Immature natural killer cell (primary cell): Measurements from ENCODE around the gene MAP2K7. TPM values are rescaled to one million over a fixed set of nuclear protein-coding genes. Genes with fewer than 3 reads are reported as not detected.
"Not testable (repeated sequence)": the region's sequence is repeated elsewhere in the genome, so short reads cannot be mapped to it uniquely, and the experiment has no call there.

Experiments
- DNase-seq, 3 donors: peaks; one replicate each; pipeline ENCODE4 v3.0.0; 2022; ENCODE audit warnings: mixed read lengths in 1 of 3
- H3K27ac Mint-ChIP-seq, 6 donors: one replicate each; pipeline ENCODE4 v1.8.0; 2020; ENCODE audit warnings: mixed read lengths in 6 of 6, mild to moderate bottlenecking in 5 of 6, inconsistent platforms in 4 of 6, moderate library complexity in 3 of 6
- H3K27me3 Mint-ChIP-seq, 3 donors: one replicate each; pipeline ENCODE4 v1.8.0; 2020 to 2021; ENCODE audit warnings: low read depth in 3 of 3, mild to moderate bottlenecking in 3 of 3, mixed read lengths in 3 of 3, moderate library complexity in 3 of 3, inconsistent platforms in 1 of 3
- H3K36me3 Mint-ChIP-seq, 3 donors: one replicate each; pipeline ENCODE4 v1.8.0; 2020; ENCODE audit warnings: mixed read lengths in 3 of 3, inconsistent platforms in 2 of 3, mild to moderate bottlenecking in 2 of 3
- H3K4me1 Mint-ChIP-seq, 2 donors: one replicate each; pipeline ENCODE4 v1.8.0; 2020; ENCODE audit warnings: inconsistent platforms in 2 of 2, mild to moderate bottlenecking in 2 of 2, mixed read lengths in 2 of 2, moderate library complexity in 1 of 2
- H3K4me3 Mint-ChIP-seq, 5 donors: one replicate each; pipeline ENCODE4 v1.8.0; 2020; ENCODE audit warnings: mild to moderate bottlenecking in 5 of 5, mixed read lengths in 5 of 5, inconsistent platforms in 3 of 5, moderate library complexity in 3 of 5
- H3K9me3 Mint-ChIP-seq, 6 donors: one replicate each; pipeline ENCODE4 v1.8.0; 2020; ENCODE audit warnings: mild to moderate bottlenecking in 6 of 6, mixed read lengths in 6 of 6, inconsistent platforms in 4 of 6, moderate library complexity in 3 of 6
- polyA plus RNA-seq, 3 donors: library from polyadenylated mRNA; unstranded; fragments of 300-500 nt; fragmentation: Illumina TruSeq; gene quantifications; one replicate each; pipeline ENCODE4 v1.2.3, GENCODE V29; 2021

Gene MAP2K7
- polyA plus RNA-seq, 3 donors from 2014 or later: 2.0 to 4.4 (median 2.7) TPM

DNA sequence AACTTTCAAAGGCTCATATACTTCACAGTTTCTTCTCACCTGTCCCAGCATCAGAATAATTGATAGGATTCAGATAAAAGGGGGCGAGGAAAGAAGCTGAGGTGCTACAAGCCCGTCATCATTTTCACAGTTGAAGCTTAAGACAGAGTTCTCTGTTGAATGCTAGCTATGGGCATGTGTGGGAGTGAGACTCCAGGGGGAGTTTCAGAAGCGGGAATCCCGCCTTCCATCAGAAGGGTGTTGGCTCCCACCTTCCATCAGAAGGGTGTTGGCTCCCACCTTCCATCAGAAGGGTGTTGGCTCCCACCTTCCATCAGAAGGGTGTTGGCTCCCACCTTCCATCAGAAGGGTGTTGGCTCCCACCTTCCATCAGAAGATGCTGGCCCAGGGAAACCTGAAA, 57.4 kb downstream of the MAP2K7 start:
- H3K27ac Mint-ChIP-seq: not testable (repeated sequence)

DNA sequence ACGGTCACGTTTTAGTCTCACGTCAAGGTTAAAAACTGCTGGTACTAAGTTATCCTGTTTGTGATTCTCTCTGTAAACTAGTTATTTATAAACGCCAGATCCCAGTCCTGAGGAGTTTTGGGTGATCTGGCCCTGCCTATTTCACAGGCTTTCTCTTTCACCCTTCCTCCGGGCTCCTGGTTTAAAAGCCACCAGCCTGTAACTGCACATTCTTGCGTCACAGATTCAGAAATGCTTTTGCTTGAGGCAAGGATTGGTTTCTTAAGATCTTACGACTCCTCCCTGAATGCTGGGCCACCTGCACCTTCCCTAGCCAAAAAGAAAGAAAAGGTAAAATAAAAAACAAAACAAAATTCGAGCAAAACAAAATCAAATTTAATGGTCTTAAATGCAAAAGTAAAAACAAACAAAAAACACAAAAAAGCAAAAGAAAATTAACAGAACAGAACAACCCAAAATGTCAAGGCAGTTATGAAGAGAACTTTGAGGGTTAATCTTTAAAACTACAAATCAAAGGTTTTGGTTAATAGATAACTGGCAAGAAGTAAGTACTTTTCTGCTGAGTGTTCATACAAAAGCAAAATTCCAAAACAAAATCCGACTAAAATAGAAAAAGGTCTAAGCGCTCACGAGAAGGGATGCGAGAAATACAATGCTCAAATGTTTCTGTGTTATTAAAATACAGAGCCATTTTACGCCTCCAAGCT, 58.4 kb downstream of the MAP2K7 start:
- no peaks in the 10 kb centered on the region for H3K9me3 Mint-ChIP-seq
- DNase-seq: no peak
- peaks cover 0 to 22% (median 13%) of the 10 kb centered on the region in 3 donors for H3K36me3 Mint-ChIP-seq
- peaks cover 0 to 3% (median 0%) of the 10 kb centered on the region in 3 donors for H3K27me3 Mint-ChIP-seq
- H3K4me1 Mint-ChIP-seq: peaks cover 1 to 15% of the 10 kb centered on the region in 2 donors
- H3K4me3 Mint-ChIP-seq: no peak overlapping the region
- no peak overlapping the region for H3K27ac Mint-ChIP-seq

More for the DNA sequence above, 57.4 kb downstream of the MAP2K7 start:
- not testable (repeated sequence) for DNase-seq, H3K4me3 Mint-ChIP-seq, H3K27me3 Mint-ChIP-seq, H3K9me3 Mint-ChIP-seq
- Mint-ChIP-seq H3K4me1 (peaks cover 1 to 15% of the 10 kb centered on the region in 2 donors), H3K36me3 (peaks cover 0 to 18% (median 10%) of the 10 kb centered on the region in 3 donors)

DNA sequence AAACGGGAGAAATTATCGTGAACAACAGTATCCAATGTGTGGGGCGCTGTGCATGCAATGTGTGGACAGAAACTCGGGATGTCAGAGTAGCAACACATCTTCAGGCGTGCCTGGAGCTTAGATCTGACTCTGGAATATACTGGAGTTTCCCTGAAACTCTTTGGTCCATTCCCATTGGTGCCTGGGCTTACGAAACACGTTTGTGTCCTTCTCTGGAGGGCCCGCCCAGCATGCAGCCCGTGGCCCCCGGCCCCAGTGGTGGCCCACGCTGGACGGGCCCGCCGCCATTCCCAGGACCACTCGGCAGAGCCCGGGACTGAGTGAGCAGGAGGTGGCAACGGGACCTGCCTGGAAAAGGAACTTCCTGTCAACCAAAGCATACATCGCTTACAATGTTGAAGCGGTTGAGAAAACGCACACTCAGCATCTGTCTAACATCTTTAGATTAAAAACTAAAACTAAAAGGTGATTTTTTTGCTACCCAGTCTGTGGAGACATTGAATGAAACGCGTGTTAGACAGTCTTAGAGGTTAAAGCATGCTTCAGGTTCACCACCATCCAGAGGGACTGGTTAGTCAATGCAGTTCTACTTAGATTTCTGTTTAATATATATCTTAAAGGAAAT, 59.1 kb downstream of the MAP2K7 start:
- peaks cover 1 to 18% of the 10 kb centered on the region in 2 donors for H3K4me1 Mint-ChIP-seq
- no peak overlapping the region for H3K4me3 Mint-ChIP-seq
- H3K9me3 Mint-ChIP-seq: no peaks in the 10 kb centered on the region
- peaks cover 0 to 26% (median 13%) of the 10 kb centered on the region in 3 donors for H3K36me3 Mint-ChIP-seq
- no peak overlapping the region for H3K27ac Mint-ChIP-seq
- no peak for DNase-seq
- peaks cover 0 to 3% (median 0%) of the 10 kb centered on the region in 3 donors for H3K27me3 Mint-ChIP-seq

DNA sequence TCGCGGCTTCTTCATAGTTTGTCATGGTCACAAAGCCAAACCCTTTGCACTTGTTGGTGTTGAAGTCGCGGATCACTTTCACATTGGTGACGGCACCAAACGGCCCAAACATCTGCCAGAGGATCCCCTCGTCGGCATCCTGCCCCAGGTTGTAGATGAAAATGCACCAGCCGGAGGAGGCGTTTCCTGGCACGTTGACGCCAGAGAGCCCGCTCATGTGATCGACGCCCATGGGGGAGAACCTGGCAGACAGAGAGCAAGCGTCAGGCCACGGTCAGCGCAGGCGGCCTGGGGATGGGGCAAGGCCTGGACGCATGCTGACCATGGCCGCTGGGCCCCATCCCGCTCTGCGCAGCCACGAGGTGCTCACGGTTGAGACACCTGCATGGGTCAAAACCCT, 59.9 kb downstream of the MAP2K7 start:
- no peak overlapping the region for H3K27ac Mint-ChIP-seq
- peaks cover 0 to 3% (median 0%) of the 10 kb centered on the region in 3 donors for H3K27me3 Mint-ChIP-seq
- H3K36me3 Mint-ChIP-seq: peaks cover 0 to 26% (median 13%) of the 10 kb centered on the region in 3 donors

More for the DNA sequence above, 59.9 kb downstream of the MAP2K7 start:
- no peak for DNase-seq
- Mint-ChIP-seq H3K4me1 (peaks cover 4 to 24% of the 10 kb centered on the region in 2 donors), H3K4me3 (no peak overlapping the region), H3K9me3 (no peaks in the 10 kb centered on the region)

Other genes with a start within 250 kb of the MAP2K7 start
- 1 to 10 TPM in 1 of 3 donors, not detected in 2; 1.4 TPM for gene RETN, start 234.8 kb upstream of the MAP2K7 start, polyA plus RNA-seq
- under 1 TPM in 1 of 3 donors, not detected in 2; 0.14 TPM for gene MCEMP1, start 226.8 kb upstream of the MAP2K7 start, polyA plus RNA-seq
- 100 to 1,000 TPM; 109 to 217 (median 115) TPM for gene TRAPPC5, start 223.0 kb upstream of the MAP2K7 start, polyA plus RNA-seq
- gene FCER2, start 201.7 kb upstream of the MAP2K7 start, polyA plus RNA-seq: under 1 TPM in 2 of 3 donors, not detected in 1; 0.29 to 0.50 TPM
- gene CLEC4G, start 171.8 kb upstream of the MAP2K7 start, polyA plus RNA-seq: under 1 TPM in 1 of 3 donors, not detected in 2; 0.43 TPM
- gene CD209, start 156.3 kb upstream of the MAP2K7 start, polyA plus RNA-seq: not detected
- gene CLEC4M, start 140.6 kb upstream of the MAP2K7 start, polyA plus RNA-seq: not detected
- 1 to 10 TPM; 1.6 to 5.1 (median 2.7) TPM for gene EVI5L, start 73.7 kb upstream of the MAP2K7 start, polyA plus RNA-seq
- gene PRR36, start 29.5 kb upstream of the MAP2K7 start, polyA plus RNA-seq: not detected
- not detected for gene LRRC8E, start 15.4 kb upstream of the MAP2K7 start, polyA plus RNA-seq
- under 1 TPM in 1 of 3 donors, not detected in 2; 0.86 TPM for gene TGFBR3L, start 11.0 kb downstream of the MAP2K7 start, polyA plus RNA-seq
- gene SNAPC2, start 16.5 kb downstream of the MAP2K7 start, polyA plus RNA-seq: 10 to 100 TPM; 15.6 to 31.1 (median 17.0) TPM
- gene CTXN1, start 22.3 kb downstream of the MAP2K7 start, polyA plus RNA-seq: not detected
- gene TIMM44, start 39.8 kb downstream of the MAP2K7 start, polyA plus RNA-seq: 10 to 100 TPM; 12.7 to 22.1 (median 14.7) TPM
- 10 to 100 TPM; 48.9 to 62.0 (median 54.1) TPM for gene ELAVL1, start 101.8 kb downstream of the MAP2K7 start, polyA plus RNA-seq
- gene CCL25, start 148.9 kb downstream of the MAP2K7 start, polyA plus RNA-seq: 1 to 10 TPM in 1 of 3 donors, under 1 TPM in 1, not detected in 1; 0.57 to 1.1 TPM
- gene FBN3, start 245.7 kb downstream of the MAP2K7 start, polyA plus RNA-seq: not detected